Measurements from ENCODE around the gene FBXL17. TPM values are rescaled to one million over a fixed set of nuclear protein-coding genes. Genes with fewer than 3 reads are reported as not detected.

Gene FBXL17
- total RNA-seq, 4 donors from 2014 or later, result 16.1 to 31.8 (median 18.8) TPM

- DNase-seq (ENCODE audit: low spot score in 2 of 2), result no peak
- intact Hi-C loops (cut with DNase I; ENCODE audit: low total_unique reads), result no loop called here
- H3K4me3 ChIP-seq (ENCODE audit: low read depth, poor library complexity, severe bottlenecking), result no peak overlapping the region
- TF ChIP-seq CTCF (IDR thresholded peaks at IDR 0.05) (no peak), POLR2A (IDR thresholded peaks at IDR 0.05) (no peak)
- 89 to 90% methylated on average over 1 of the region's 1 CpG for WGBS, 2 donors
These were observed 78.8 kb downstream of the FBXL17 start for GRCh38 chr5:108303086-108303485.

GRCh38 chr5:108297042-108297601 lies 84.8 kb downstream of the FBXL17 start:
- intact Hi-C loops (cut with DNase I; ENCODE audit: low total_unique reads), result no loop called here
- TF ChIP-seq POLR2A (IDR thresholded peaks at IDR 0.05), result no peak
- no peak for TF ChIP-seq CTCF (IDR thresholded peaks at IDR 0.05)
- no peak overlapping the region for H3K4me3 ChIP-seq (ENCODE audit: low read depth, poor library complexity, severe bottlenecking)
- DNase-seq (ENCODE audit: low spot score in 2 of 2), result no peak

GRCh38 chr5:108295578-108296368 lies 86.1 kb downstream of the FBXL17 start:
- intact Hi-C loops (cut with DNase I; ENCODE audit: low total_unique reads), result no loop called here
- TF ChIP-seq CTCF (IDR thresholded peaks at IDR 0.05) (no peak), POLR2A (IDR thresholded peaks at IDR 0.05) (no peak)
- WGBS, 2 donors, result 85 to 94% methylated on average over 2 of the region's 2 CpGs
- no peak for DNase-seq (ENCODE audit: low spot score in 2 of 2)
- no peak overlapping the region for H3K4me3 ChIP-seq (ENCODE audit: low read depth, poor library complexity, severe bottlenecking)

- DNase-seq (ENCODE audit: low spot score in 2 of 2), result no peak
- intact Hi-C loops (cut with DNase I; ENCODE audit: low total_unique reads), result no loop called here
- H3K4me3 ChIP-seq (ENCODE audit: low read depth, poor library complexity, severe bottlenecking), result no peak overlapping the region
- TF ChIP-seq CTCF (IDR thresholded peaks at IDR 0.05), result no peak
- TF ChIP-seq POLR2A (IDR thresholded peaks at IDR 0.05), result no peak
These were observed 100.8 kb downstream of the FBXL17 start for GRCh38 chr5:108280960-108281569.

GRCh38 chr5:108280248-108280647 lies 101.7 kb downstream of the FBXL17 start:
- intact Hi-C loops (cut with DNase I; ENCODE audit: low total_unique reads), result no loop called here
- H3K4me3 ChIP-seq (ENCODE audit: low read depth, poor library complexity, severe bottlenecking), result no peak overlapping the region
- no peak for DNase-seq (ENCODE audit: low spot score in 2 of 2)
- TF ChIP-seq CTCF (IDR thresholded peaks at IDR 0.05) (no peak), POLR2A (IDR thresholded peaks at IDR 0.05) (no peak)
